Stimulated activated CD8-positive, alpha-beta memory T cell treated with anti-CD3 and anti-CD28 coated beads, Interleukin-7, amount 100 ng/mL, for 4 hours (primary cell): Measurements from ENCODE around the gene ABCC8.

Experiments
- DNase-seq, 2 donors: peaks; one replicate each; pipeline ENCODE4 v3.0.0-alpha.2; 2020; ENCODE audit warnings: low read depth in 2 of 2

ABCC8 gene

DNA sequence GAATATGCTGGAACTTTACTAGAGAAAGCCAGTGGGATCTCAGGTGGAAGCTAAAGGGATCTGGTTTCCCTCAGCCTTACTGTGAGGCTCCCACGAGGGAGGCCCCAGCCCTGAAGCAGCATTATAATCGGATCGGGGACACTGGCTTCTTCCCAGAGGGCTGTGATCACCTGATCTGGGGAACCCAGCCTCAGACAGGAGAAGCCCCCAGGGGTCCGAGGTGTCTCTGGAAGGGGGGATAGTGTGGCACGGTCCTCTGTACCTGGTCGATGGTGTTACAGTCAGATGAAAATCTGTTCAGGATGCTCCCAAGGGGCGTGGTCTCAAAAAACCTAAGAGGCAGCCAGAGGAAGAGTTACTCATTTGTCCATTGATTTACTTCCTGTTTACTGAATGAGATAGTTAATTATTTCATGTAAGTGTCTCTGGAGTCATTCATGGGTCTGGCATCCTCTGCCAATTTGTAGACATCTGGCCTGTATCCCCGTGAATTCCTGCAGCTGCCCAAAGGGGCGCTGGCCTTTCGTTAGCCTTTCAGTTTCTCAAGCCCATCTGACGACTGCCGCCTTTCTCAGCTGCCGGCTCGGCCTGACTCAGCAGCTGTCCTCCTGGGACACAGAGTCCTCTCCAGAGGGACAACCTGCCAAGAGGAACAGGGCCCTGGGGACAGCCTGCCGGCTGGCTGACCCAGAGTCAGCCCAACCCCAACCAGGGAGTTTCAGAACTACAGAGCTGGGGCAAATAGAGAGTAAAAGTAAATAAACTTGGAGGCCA is 71.2 kb downstream of the ABCC8 start:
- no peak for DNase-seq

DNA sequence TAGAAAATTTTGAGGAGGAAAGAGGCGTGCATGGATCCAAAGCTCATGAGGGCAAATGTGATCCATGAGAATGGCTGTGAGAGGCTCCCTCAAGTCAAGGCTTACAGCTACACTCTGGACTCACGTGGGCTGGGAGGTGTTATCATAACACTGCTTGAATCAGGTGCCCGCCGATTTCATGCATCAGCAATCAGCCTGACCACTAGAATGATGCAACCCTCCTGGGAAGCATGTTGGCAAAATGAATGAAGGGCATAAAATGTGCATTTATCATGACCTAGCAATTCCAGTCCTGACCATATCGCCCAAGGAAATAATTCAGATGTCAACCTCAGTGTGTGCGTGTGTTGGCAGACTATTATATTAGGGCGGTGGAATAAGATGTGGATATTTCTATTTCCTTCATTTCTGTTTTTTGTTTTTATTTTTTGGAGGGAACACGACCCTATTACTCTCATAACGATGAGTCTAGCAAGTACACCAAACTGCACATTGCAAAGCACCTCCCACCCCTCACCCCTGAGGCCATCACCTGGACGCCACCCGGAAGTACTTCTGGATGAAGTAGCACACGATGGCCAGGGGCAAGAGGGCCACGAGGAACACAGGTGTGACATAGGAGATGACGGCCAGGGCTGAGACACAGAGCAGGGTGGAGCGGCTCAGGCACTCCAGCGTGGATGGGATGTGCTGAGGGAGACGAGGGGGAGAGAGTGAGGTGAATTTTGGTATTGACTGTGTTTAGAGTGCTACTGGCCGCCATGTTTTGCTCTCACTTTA is 72.5 kb downstream of the ABCC8 start:
- no peak for DNase-seq

DNA sequence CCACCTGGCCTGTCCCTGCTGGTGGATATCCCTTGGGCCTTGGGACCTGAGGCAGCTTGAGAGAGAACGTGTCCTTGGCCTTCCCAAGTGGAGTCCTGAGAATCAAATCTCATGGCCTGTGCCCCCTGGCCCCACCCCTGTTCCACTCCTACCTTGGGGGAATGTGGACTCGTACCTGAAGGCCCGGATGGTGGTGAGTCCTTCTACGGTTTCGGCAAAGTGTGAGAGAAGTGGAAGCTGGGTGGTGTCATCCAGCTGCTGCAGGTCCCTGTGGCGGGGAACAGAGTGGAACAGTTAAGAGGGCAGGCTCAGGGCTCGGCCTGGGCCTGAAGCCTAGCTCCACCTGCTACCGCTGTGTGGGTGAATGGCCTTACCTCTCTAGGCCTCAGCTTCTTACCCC is 74.2 kb downstream of the ABCC8 start:
- DNase-seq: no peak

DNA sequence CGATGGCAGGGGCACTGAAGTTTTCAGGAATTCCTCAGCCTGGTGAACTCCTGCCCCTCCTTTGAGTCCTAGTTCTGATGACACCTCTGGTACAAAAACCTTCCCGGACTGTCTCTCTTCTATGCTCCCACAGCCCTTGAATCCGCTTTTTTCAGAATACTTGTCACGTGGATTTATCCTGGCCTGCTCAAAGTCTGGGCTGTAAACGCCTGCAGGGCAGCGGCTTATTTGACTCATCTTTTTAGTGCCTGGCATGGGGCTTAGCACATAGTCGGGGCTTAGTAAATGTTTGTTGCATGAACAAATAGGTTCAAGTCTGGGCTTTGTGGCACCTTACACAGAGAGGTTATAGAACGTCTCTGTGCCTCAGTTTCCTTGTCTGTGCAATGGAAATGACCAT is 74.8 kb downstream of the ABCC8 start:
- no peak for DNase-seq

DNA sequence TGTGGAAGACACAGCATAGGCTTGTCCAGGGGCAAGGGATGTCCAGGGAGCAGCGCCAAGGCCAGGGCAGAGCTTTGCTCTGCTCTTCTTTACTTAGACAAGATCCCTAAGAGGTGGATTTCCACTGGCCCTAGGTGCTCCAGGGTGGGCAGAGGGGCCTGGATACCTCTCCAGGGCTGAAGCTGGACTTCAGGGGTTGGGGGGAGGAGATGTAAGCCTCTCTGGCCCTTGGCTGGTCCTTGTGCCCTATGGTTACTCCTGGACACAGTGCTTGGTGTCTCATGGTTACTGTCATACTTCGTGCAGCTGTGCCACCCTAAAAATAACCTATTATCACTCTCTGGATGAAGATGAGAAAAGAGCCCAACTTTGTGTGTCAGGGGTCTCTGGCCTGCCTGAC is 75.3 kb downstream of the ABCC8 start:
- DNase-seq: no peak

DNA sequence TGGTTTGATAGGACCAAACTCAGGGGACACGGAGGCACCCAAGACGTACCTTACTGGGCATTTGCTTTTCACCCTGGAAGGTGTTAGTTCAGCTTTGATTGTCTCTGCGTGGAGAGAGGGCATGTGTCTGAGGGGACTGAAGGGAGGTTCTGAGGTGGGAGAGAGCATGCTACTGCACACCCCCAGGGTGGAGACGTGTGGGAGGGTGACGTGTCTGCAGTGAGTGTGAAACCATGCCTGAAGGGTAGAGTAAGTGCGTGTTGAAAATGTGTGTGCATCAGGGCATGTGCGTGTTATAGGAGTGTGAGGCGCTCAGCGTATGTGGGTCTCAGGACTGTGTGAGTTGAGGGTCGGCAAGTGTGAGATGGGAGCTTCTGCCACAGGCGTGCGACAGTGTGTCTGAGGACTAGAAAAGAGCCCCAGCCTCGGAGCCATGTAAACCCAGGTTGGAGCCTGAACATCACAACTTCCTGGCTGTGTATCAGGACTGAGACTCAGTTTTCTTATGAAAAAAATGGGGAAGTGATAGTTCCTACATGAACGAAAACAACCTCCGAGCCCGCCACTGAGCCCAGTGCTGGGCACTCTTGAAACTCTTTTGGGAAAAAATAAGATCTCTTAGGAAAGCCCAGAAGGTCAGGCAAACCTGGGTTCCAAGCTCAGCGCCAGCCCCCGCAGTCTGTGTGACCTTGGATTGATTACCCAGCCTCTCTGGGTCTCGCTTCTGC is 76.4 kb downstream of the ABCC8 start:
- no peak for DNase-seq

DNA sequence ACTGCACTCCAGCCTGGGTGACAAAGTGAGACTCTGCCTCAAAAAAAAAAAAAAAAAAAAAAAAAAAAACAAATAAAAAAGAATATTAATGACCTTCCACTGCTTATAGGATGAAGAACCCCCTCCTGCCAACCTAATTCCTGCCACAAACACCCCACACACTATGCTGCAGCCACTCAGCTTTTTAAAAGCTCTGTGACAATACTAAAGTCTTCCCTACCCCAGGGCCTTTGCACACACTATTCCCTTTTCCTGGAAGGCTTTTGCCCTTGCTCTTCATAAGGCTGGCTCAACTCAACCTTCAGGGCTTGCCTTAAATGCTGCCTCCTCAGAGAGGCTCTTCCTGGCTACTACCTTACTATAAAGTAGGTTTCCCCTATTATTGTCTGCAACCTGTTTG is 77.4 kb downstream of the ABCC8 start:
- DNase-seq: no peak

DNA sequence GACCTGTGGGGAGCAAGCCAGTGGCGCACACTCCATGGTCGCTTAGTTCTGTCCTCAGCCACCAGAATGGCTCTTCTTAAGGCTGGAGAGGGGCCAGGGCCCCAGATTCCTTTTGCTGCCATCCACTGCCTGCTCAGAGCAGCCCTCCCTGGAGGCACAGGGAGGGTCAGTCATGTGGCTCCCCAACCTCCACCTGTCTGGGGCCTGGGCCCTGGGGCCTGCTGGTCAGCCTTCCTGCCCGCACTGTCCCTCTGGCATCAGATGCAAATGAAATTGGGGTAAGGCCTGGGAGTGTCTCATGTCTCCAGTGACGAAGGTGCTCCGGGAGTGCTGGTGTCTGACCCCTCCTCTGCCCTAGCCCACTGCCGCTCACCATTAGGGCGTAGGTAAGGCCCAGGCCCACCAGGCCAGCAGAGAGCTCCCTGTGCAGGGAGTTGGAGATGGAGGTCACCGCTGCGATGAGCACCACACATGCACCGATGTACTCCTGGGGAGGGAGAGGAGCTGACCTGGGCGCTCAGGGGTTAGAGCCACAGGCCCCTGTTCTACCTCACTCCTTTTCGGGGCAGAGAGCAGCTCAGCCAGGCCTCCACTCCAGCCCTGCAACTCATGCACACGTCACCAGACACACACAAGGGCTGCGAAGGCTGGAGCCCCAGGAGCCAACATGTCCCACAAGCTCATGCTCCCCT is 79.2 kb downstream of the ABCC8 start:
- DNase-seq: no peak

DNA sequence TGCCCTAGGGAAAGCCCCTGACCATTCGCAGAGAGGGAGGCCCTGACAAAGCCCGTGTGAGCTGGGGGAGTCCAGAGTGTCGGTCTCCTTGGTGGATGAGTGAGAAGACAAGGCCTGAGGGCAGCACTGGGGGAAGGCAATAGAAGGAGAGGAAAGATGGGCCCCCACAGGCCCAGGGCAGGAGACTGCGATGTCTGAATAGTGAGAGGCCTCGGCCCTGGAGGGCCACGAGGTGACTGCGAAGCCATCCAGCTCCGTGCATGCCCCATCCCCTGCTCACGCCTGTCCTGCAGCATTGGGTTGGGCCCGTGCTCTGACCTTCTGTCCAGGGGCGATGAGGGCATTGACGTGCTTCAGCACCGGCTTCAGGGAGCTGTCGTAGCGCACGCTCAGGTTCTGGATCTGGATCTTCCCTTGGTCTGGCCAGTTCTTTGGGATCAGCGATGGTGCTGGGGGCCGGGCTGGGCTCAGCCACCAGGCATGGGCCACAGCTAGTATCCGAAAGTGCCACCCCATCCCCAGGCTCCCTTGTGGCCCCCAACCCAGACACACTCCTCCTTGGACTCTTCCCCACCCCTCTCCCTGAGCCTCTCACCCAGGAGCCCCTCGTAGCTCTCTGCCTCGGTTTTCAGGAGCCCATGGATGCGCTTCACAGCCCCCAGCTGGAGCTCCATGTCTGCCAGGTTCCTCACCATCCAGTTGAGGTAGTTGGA is 79.9 kb downstream of the ABCC8 start:
- DNase-seq: no peak

DNA sequence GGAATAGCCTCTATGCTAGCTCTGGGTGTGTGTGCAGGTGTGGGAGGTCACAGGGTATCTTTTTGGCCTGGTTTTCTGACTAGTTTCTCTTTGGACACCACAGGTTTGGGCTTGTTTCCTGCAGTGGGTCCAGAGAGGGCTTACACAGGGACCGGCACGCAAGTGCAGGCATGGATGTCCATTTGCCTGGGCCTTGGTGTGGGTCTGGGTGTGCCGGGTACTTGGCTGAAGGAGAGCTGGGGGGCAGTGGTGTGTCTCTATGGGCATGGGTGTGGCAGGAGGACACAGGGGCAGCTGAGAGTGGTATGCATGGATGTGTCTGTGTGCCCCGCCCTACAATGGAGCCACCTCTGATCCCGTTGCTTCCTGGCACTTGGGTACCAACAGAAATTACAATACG is 80.7 kb downstream of the ABCC8 start:
- no peak for DNase-seq

DNA sequence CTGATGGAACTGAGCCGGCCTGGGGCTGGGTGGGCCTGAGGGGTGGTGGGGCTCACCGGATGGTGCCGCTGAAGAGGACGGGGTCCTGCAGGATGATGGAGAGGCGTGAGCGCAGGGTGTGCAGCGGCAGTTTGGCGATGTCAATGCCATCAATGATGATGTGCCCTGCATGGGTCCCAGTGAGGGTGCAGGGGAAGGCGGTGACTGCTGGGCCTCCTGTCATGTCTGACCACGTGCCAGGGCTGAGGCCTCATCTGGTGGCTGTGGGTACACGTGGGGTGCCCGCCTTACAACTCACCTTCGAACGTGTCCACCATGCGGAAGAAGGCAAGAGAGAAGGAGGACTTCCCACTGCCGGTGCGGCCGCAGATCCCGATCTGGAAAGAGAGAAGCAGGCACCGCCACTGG is 81.1 kb downstream of the ABCC8 start:
- no peak for DNase-seq

DNA sequence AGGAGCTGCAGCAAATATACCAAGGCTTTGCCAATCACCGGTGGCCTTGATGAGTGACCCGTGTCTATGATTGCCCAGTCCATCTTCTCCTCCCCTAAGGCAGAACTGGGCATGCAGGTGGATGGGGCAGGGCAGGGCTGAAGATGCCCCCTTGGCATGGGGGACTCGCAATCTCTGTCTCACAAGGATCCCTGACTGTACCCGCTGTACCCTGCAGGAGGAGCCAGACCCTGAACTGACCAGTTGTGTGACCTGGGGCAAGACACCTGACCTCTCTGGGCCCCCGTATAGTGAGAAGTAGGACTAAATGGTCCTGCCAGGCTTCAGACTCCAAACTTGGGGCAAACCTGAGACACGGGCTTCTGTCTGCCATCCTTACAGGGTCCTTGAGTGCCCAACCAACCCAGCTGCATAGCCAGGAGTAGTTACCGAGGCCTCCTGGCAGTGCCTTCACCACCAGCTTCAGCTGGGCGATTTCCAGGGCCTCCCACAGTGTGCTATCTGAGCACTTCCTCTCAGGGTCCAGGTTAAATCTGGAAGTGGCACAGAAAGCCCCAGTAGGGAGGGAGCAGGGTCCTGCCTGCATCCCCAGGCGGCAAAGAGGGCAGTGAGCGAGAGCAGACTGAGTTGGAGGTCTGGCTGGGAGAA is 81.8 kb downstream of the ABCC8 start:
- no peak for DNase-seq

DNA sequence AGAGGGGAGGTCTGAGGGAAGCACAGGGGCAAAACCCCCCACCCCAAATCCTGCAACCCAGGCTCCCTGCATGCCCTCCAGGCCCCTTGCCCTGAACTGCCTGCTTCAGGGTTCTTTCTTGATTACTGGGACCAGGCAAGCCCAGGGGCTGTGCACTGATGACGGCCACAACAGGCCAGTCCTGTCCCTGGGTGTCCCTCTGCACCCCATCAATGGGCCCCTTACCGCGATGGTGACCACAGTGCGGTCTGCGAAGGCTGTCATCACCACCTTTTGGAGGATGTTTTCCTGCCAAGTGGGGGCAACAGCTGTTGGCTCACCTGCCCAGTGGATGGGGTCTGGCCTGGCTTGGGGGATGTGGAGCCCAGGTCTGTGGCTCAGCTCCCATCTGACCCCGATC is 83.2 kb downstream of the ABCC8 start:
- no peak for DNase-seq

DNA sequence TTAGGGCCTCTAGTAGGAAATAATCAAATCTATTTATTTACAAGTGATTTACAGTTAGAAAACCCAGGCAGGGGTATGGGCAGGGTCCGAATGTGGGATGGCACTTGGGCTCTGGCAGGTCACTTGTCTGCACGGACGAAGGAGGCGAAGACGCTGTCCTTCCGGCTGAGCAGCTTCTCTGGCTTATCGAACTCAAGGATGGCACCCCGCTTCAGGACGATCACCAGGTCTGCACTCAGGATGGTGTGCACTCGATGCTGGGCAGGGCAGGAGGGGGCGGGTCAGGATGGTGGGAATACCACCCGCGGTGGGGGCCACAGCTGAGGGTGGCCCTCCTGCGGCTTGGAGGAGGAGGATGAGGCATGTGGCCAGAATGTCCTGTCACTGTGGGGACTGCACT is 83.8 kb downstream of the ABCC8 start:
- DNase-seq: no peak

DNA sequence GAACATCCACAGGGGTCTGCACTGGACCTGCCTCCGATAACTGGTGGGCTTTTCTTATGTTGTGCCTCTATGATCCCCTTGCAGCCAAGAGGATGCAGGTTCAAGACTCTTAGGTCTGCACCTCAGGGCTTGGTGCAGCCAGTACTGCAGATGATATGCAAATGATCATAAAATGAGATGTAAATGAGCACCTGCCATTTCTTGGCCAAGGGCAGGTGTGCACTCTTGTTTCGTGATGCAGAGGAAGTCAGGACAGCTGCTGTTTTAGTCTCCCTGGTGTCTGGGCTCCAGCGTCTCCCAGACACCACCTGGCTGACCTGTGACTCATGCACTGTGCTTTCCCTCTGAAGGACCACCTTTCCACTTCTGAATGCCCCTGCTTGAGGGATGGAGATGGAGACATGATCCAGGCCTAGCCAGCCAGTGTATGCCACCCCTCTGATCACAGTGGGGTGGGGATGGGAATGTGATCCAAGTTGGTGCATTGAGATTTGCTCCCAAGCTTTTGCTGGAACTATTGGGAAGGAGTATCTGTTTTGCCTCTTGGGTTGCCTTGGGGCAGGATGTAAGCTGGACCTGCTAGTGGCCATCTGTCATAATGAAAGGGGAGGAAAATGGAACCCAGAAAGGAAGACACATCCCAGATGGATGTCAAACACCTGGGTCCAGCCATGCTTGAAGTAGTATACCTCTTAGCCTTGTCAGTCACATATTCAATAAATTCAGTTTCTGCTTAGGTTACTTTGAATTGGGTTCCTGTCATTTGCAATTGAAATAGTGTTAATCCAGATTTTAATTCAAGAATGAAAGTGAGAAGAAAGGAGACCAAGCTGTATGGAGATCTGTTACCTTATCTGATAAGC is 84.9 kb downstream of the ABCC8 start:
- DNase-seq: no peak

DNA sequence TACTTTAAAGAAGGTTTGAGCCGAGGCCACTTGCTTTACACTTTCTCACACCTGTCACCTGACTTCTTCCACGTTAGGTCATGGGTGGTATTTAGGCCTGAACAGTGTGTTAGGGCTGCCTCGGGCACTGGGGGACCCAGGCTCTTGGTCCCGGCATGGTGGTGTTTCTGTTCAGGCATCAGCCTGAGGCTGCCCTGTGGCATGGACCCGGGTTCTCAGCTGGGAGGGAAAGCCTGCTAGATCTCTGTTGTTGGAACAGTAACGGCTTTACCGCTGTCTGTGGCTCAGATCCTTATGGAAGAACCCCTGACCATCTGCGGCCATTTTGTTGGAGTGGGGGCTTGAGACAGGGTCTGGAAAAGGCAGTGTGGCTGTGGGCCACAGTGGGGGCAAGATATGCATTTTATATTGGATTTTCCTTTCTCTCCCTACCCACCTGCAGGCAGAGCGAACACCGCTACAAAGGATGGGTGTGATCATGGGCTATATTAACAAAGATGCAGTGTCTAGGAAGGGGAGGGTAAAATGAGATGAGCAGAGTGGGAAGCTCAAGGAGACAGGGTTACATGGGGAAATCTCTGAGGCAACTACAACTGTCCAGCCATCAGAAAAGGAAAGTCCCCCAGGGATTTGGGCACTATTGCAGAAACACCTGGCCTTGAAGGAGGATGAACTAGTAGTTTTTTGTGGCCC is 86.5 kb downstream of the ABCC8 start:
- no peak for DNase-seq

DNA sequence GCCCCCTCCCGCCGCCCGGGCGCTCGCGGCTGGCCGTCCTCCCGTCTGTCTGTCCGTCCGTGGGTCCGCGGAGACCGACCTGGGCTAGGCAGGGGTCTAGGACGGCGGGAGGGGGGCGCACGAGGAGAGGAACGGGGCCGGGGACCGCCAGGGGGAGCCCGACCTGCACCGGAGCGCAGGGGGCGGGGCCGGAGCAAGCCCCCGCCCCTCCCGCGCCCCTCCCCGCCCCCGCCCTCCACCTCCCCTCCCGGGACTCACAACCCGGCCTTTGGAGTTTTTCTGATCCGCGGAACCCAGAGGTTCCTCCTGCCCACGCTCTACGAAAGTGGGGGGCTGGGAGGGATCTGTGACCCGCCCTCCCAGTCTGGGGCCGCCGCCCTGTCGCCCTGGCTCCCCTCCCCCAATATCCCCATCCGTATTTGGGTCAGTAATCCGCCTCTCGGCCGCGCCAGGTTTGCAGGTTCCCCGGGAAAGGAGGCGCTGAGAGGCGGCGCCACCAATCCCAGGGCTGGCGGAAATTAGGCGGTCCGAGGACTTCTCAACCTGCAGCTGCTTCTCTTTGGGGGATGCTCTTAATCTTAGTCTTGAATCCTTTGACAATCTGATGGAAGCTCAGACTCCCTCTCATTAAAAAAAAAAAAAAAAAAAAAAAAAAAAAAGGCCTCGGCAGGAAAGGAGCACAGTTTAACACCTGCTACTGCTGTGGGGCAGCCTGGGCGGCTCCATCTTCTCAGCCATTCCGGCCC is 87.3 kb downstream of the ABCC8 start:
- DNase-seq: peak; percentile 49 to 76

DNA sequence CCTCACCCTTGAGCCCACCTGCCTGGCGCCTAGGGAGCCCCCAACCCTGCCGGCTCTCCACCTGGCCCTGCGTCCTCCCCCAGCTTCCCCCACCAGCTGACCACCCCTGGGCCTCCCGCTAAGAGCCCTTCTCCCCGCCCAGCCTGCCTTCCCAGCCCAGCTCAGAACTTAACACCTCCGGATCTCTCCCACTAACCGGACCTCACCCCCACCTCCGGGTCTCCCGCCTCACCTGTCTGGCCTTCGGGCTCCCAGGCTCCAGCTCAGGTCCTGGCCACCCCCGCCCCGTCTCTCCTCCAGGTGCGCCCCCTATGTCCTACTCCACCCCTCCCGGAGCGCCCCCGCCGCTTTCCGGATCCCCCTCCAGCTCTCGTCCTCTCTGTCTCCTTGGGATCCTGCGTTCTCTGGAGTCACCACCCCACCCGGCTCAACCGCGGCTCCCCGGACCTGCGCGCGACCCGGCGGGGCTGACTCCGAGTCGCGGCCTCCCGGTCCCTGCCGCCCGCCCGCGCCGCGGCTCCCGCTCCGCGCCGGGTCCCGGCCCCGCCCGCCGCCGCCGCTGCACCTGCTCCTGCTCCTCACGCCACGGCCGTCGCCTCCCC is 87.9 kb downstream of the ABCC8 start, which contains the start of gene KCNJ11:
KCNJ11 (minus strand) TSS at position 51 of the 602 bp plus-strand sequence. CDS start 568 bp downstream, outside the sequence.
- DNase-seq: no peak
